Mesendoderm (in vitro differentiated cells): ENCODE results near the gene LMO2.

ENCODE experiments used
- DNase-seq: peaks from one replicate; pipeline ENCODE4 v3.0.0; 2013
- H2AK5ac ChIP-seq: 2 replicates; pipeline ENCODE4 v1.6.1; 2013; ENCODE audit warnings: low read length, inconsistent platforms
- H2BK120ac ChIP-seq: 2 replicates; pipeline ENCODE4 v1.6.1; 2013; ENCODE audit warnings: low read depth, mild to moderate bottlenecking, low read length, moderate library complexity, mixed read lengths
- H2BK15ac ChIP-seq: replicated peaks from 2 replicates; pipeline ENCODE4 v1.6.1; 2013; ENCODE audit warnings: low read depth, mild to moderate bottlenecking, moderate library complexity
- H2BK5ac ChIP-seq: 2 replicates; pipeline ENCODE4 v1.6.1; 2013; ENCODE audit warnings: low read length, inconsistent platforms
- H3K18ac ChIP-seq: 2 replicates; pipeline ENCODE4 v1.6.1; 2013; ENCODE audit warnings: mild to moderate bottlenecking, low read length, mixed read lengths
- H3K23ac ChIP-seq: one replicate; pipeline ENCODE4 v1.6.1; 2013; ENCODE audit warnings: low read length
- H3K27ac ChIP-seq: 2 replicates; pipeline ENCODE4 v1.5.1; 2013; ENCODE audit warnings: low read depth, mild to moderate bottlenecking, inconsistent platforms, low read length, moderate library complexity
- H3K27me3 ChIP-seq: 2 replicates; pipeline ENCODE4 v1.6.1; 2013; ENCODE audit warnings: low read length, control low read depth, mild to moderate bottlenecking, inconsistent platforms; ENCODE audit not compliant: insufficient read depth, poor library complexity
- H3K36me3 ChIP-seq: 2 replicates; pipeline ENCODE4 v1.6.1; 2013; ENCODE audit warnings: low read length, inconsistent platforms; ENCODE audit not compliant: control insufficient read depth, insufficient read depth
- H3K4ac ChIP-seq: one replicate; pipeline ENCODE4 v1.6.1; 2013; ENCODE audit warnings: low read depth, mild to moderate bottlenecking, low read length, moderate library complexity
- H3K4me1 ChIP-seq: 2 replicates; pipeline ENCODE4 v1.6.1; 2013; ENCODE audit warnings: low read depth, low read length, inconsistent platforms; ENCODE audit not compliant: control insufficient read depth
- H3K4me2 ChIP-seq: 2 replicates; pipeline ENCODE4 v1.6.1; 2013; ENCODE audit warnings: low read length
- H3K4me3 ChIP-seq: 2 replicates; pipeline ENCODE4 v1.5.1; 2013; ENCODE audit warnings: mild to moderate bottlenecking, low read length
- H3K56ac ChIP-seq: one replicate; pipeline ENCODE4 v1.6.1; 2013; ENCODE audit warnings: low read length
- H3K79me1 ChIP-seq: 2 replicates; pipeline ENCODE4 v1.6.1; 2013; ENCODE audit warnings: low read length, inconsistent platforms
- H3K79me2 ChIP-seq: 2 replicates; pipeline ENCODE4 v1.6.1; 2013; ENCODE audit warnings: mild to moderate bottlenecking, low read length; ENCODE audit not compliant: control insufficient read depth, insufficient read depth
- H3K9ac ChIP-seq: 2 replicates; pipeline ENCODE4 v1.6.1; 2013; ENCODE audit warnings: low read length, inconsistent platforms
- H4K5ac ChIP-seq: one replicate; pipeline ENCODE4 v1.6.1; 2013; ENCODE audit warnings: low read length
- H4K8ac ChIP-seq: one replicate; pipeline ENCODE4 v1.6.1; 2013; ENCODE audit warnings: low read depth, mild to moderate bottlenecking, control low read depth, low read length, moderate library complexity
- WGBS: extraction: QIAGEN DNeasy Blood & Tissue Kit; methylation state at CpG from one replicate; pipeline ENCODE4 v1.1.7; 2013; ENCODE audit warnings: low lambda C conversion rate, missing lambda C conversion rate; ENCODE audit not compliant: insufficient coverage; ENCODE audit errors: extremely low coverage; 5-methylcytosine and 5-hydroxymethylcytosine counted together

The LMO2 gene

GRCh38 chr11:33910958-33911339, 19.1 kb upstream of the LMO2 start:
- H4K8ac ChIP-seq: no peak overlapping the region
- DNase-seq: no peak
- H3K4ac ChIP-seq: no peak overlapping the region

GRCh38 chr11:33910296-33910957, 18.6 kb upstream of the LMO2 start:
- Histone ChIP-seq H4K5ac (no peak overlapping the region), H3K4ac (no peak overlapping the region), H2BK120ac (no peak overlapping the region), H3K56ac (no peak overlapping the region), H3K36me3 (no peaks in the 10 kb centered on the region), H3K18ac (no peak overlapping the region), H3K79me2 (no peaks in the 10 kb centered on the region), H4K8ac (no peak overlapping the region), H2BK15ac (no peak overlapping the region), H3K27ac (no peak overlapping the region), H3K79me1 (no peaks in the 10 kb centered on the region), H3K27me3 (no peaks in the 10 kb centered on the region), H3K4me3 (no peak overlapping the region), H2BK5ac (no peak overlapping the region), H3K9ac (no peak overlapping the region), H3K23ac (no peak overlapping the region), H2AK5ac (no peak overlapping the region), H3K4me2 (no peak overlapping the region), H3K4me1 (no peaks in the 10 kb centered on the region)
- WGBS: no CpG with 5 or more reads among the region's 6 CpGs
- DNase-seq: no peak

More at GRCh38 chr11:33910958-33911339, 19.1 kb upstream of the LMO2 start:
- H3K79me1 ChIP-seq: no peaks in the 10 kb centered on the region
- no peak overlapping the region for H2BK120ac ChIP-seq
- no peaks in the 10 kb centered on the region for H3K27me3 ChIP-seq
- no peak overlapping the region for H3K56ac ChIP-seq
- no peak overlapping the region for H3K9ac ChIP-seq
- no peak overlapping the region for H3K4me2 ChIP-seq
- H3K4me3 ChIP-seq: no peak overlapping the region
- no peak overlapping the region for H2BK15ac ChIP-seq
- no peak overlapping the region for H2AK5ac ChIP-seq
- no peak overlapping the region for H2BK5ac ChIP-seq
- no peak overlapping the region for H3K18ac ChIP-seq
- no peak overlapping the region for H3K23ac ChIP-seq
- no peak overlapping the region for H4K5ac ChIP-seq
- no peaks in the 10 kb centered on the region for H3K79me2 ChIP-seq
- H3K27ac ChIP-seq: no peak overlapping the region
- no peaks in the 10 kb centered on the region for H3K36me3 ChIP-seq
- H3K4me1 ChIP-seq: no peaks in the 10 kb centered on the region

GRCh38 chr11:33909552-33909951, 17.7 kb upstream of the LMO2 start:
- Histone ChIP-seq H3K27me3 (no peaks in the 10 kb centered on the region), H3K4ac (no peak overlapping the region), H3K9ac (no peak overlapping the region), H2BK120ac (no peak overlapping the region), H2BK15ac (no peak overlapping the region), H3K4me2 (no peak overlapping the region), H3K18ac (no peak overlapping the region), H3K23ac (no peak overlapping the region), H2BK5ac (no peak overlapping the region), H3K36me3 (no peaks in the 10 kb centered on the region), H3K4me3 (no peak overlapping the region), H3K4me1 (no peaks in the 10 kb centered on the region), H4K8ac (no peak overlapping the region), H2AK5ac (no peak overlapping the region), H4K5ac (no peak overlapping the region), H3K27ac (no peak overlapping the region), H3K79me1 (no peaks in the 10 kb centered on the region), H3K79me2 (no peaks in the 10 kb centered on the region), H3K56ac (no peak overlapping the region)
- no peak for DNase-seq

- no peak overlapping the region for H3K23ac ChIP-seq
- H3K79me2 ChIP-seq: no peaks in the 10 kb centered on the region
- no peaks in the 10 kb centered on the region for H3K36me3 ChIP-seq
- H4K8ac ChIP-seq: no peak overlapping the region
- no peak overlapping the region for H4K5ac ChIP-seq
- no peak overlapping the region for H2BK5ac ChIP-seq
- whole genome bisulfite sequencing: no CpG with 5 or more reads among the region's 3 CpGs
- H3K4me2 ChIP-seq: no peak overlapping the region
- no peak overlapping the region for H3K27ac ChIP-seq
- no peaks in the 10 kb centered on the region for H3K79me1 ChIP-seq
- peaks cover 3% of the 10 kb centered on the region for H3K4me1 ChIP-seq
- H3K9ac ChIP-seq: no peak overlapping the region
- H3K56ac ChIP-seq: no peak overlapping the region
- no peak overlapping the region for H2AK5ac ChIP-seq
- no peak overlapping the region for H3K18ac ChIP-seq
- H3K4ac ChIP-seq: no peak overlapping the region
- no peak for DNase-seq
- no peak overlapping the region for H3K4me3 ChIP-seq
- no peak overlapping the region for H2BK120ac ChIP-seq
- H3K27me3 ChIP-seq: no peaks in the 10 kb centered on the region
- no peak overlapping the region for H2BK15ac ChIP-seq
These were observed 17.3 kb upstream of the LMO2 start for GRCh38 chr11:33909150-33909549.

GRCh38 chr11:33907421-33907820, 15.5 kb upstream of the LMO2 start:
- no peak overlapping the region for H3K18ac ChIP-seq
- no peak overlapping the region for H2BK5ac ChIP-seq
- H3K27me3 ChIP-seq: no peaks in the 10 kb centered on the region
- no peaks in the 10 kb centered on the region for H3K36me3 ChIP-seq
- no peak overlapping the region for H3K4me3 ChIP-seq
- H3K4ac ChIP-seq: no peak overlapping the region
- H3K79me2 ChIP-seq: no peaks in the 10 kb centered on the region
- H4K5ac ChIP-seq: no peak overlapping the region
- no peak overlapping the region for H3K27ac ChIP-seq
- DNase-seq: no peak
- no peaks in the 10 kb centered on the region for H3K79me1 ChIP-seq
- H2BK15ac ChIP-seq: no peak overlapping the region
- H4K8ac ChIP-seq: no peak overlapping the region
- H2BK120ac ChIP-seq: no peak overlapping the region
- no peak overlapping the region for H3K23ac ChIP-seq
- H3K9ac ChIP-seq: no peak overlapping the region
- no peak overlapping the region for H2AK5ac ChIP-seq
- no peak overlapping the region for H3K4me2 ChIP-seq
- peaks cover 4% of the 10 kb centered on the region for H3K4me1 ChIP-seq
- WGBS: no CpG with 5 or more reads among the region's 9 CpGs
- H3K56ac ChIP-seq: no peak overlapping the region

- no peak overlapping the region for H3K18ac ChIP-seq
- DNase-seq: no peak
- no peak overlapping the region for H3K27ac ChIP-seq
These were observed 14.8 kb upstream of the LMO2 start for GRCh38 chr11:33906484-33907186.

More at GRCh38 chr11:33906484-33907186, 14.8 kb upstream of the LMO2 start:
- Histone ChIP-seq H3K23ac (no peak overlapping the region), H3K4ac (no peak overlapping the region), H3K79me1 (no peaks in the 10 kb centered on the region), H2AK5ac (no peak overlapping the region), H3K9ac (no peak overlapping the region), H3K79me2 (no peaks in the 10 kb centered on the region), H4K8ac (no peak overlapping the region), H3K4me2 (no peak overlapping the region), H2BK5ac (no peak overlapping the region), H3K36me3 (no peaks in the 10 kb centered on the region), H3K4me1 (peaks cover 4% of the 10 kb centered on the region), H2BK120ac (no peak overlapping the region), H3K27me3 (no peaks in the 10 kb centered on the region), H3K56ac (no peak overlapping the region), H2BK15ac (no peak overlapping the region), H4K5ac (no peak overlapping the region), H3K4me3 (no peak overlapping the region)
- no CpG with 5 or more reads among the region's 11 CpGs for WGBS
